ENCODE results near the gene KIAA0753.
A peak's percentile ranks its signal among the peaks of the same experiment; 100 is the strongest.

KIAA0753 gene

GRCh38 chr17:6643451-6644125, 3.1 kb upstream of the KIAA0753 start:
- 100% methylated on average over 1 of the region's 5 CpGs for WGBS (ENCODE audit: insufficient coverage)
- H3K4me1 ChIP-seq (ENCODE audit: control extremely low read depth in 1 of 4, control insufficient read depth in 4 of 4, insufficient read depth in 4 of 4, low read length in 3 of 4) = peaks cover 7 to 27% (median 23%) of the 10 kb centered on the region in 4 experiments
- H3K4me3 ChIP-seq (ENCODE audit: control insufficient read depth in 1 of 7, extremely low read depth in 1 of 7, insufficient read depth in 4 of 7, low read depth in 2 of 7, low read length in 6 of 7) = no peak overlapping the region
- DNase-seq = no peak
- H3K9me3 ChIP-seq (ENCODE audit: control extremely low read depth in 1 of 5, control insufficient read depth in 4 of 5, insufficient read depth in 2 of 5, low read depth in 1 of 5, low read length in 4 of 5) = no peaks in the 10 kb centered on the region
- no peak overlapping the region for H3K27ac ChIP-seq (ENCODE audit: insufficient read depth in 1 of 2, low read depth in 1 of 2, low read length in 2 of 2, poor library complexity in 1 of 2, severe bottlenecking in 2 of 2)
- POLR2A ChIA-PET = no interaction called here
- CTCF ChIA-PET = no interaction called here
- peaks cover 6 to 32% (median 18%) of the 10 kb centered on the region in 4 experiments for H3K36me3 ChIP-seq (ENCODE audit: control insufficient read depth in 4 of 4, insufficient read depth in 4 of 4, low read length in 3 of 4)
- no peaks in the 10 kb centered on the region for H3K27me3 ChIP-seq (replicated peaks in 2 of 5; ENCODE audit: control insufficient read depth in 4 of 5, insufficient read depth in 5 of 5, low read length in 4 of 5)

- CTCF ChIA-PET = interaction anchor here (1.8 kb wide), 1 partner anchor 8 kb away, joined by 7 read pairs; the partner anchor contains the start of genes C17orf100 and MED31
- Histone ChIP-seq H3K4me1 (ENCODE audit: control extremely low read depth in 1 of 4, control insufficient read depth in 4 of 4, insufficient read depth in 4 of 4, low read length in 3 of 4) (peaks cover 7 to 37% (median 31%) of the 10 kb centered on the region in 4 experiments), H3K27ac (ENCODE audit: insufficient read depth in 1 of 2, low read depth in 1 of 2, low read length in 2 of 2, poor library complexity in 1 of 2, severe bottlenecking in 2 of 2) (no peak overlapping the region), H3K9me3 (ENCODE audit: control extremely low read depth in 1 of 5, control insufficient read depth in 4 of 5, insufficient read depth in 2 of 5, low read depth in 1 of 5, low read length in 4 of 5) (no peaks in the 10 kb centered on the region), H3K27me3 (replicated peaks in 2 of 5; ENCODE audit: control insufficient read depth in 4 of 5, insufficient read depth in 5 of 5, low read length in 4 of 5) (no peaks in the 10 kb centered on the region), H3K4me3 (ENCODE audit: control insufficient read depth in 1 of 7, extremely low read depth in 1 of 7, insufficient read depth in 4 of 7, low read depth in 2 of 7, low read length in 6 of 7) (no peak overlapping the region), H3K36me3 (ENCODE audit: control insufficient read depth in 4 of 4, insufficient read depth in 4 of 4, low read length in 3 of 4) (peaks cover 6 to 29% (median 17%) of the 10 kb centered on the region in 4 experiments)
- DNase-seq = no peak
- POLR2A ChIA-PET = no interaction called here
- 100% methylated on average over 1 of the region's 2 CpGs for WGBS (ENCODE audit: insufficient coverage)
These were observed 2.1 kb upstream of the KIAA0753 start for GRCh38 chr17:6642592-6642991.

- POLR2A ChIA-PET = no interaction called here
- Histone ChIP-seq H3K36me3 (ENCODE audit: control insufficient read depth in 4 of 4, insufficient read depth in 4 of 4, low read length in 3 of 4) (peaks cover 4 to 23% (median 14%) of the 10 kb centered on the region in 4 experiments), H3K27me3 (replicated peaks in 2 of 5; ENCODE audit: control insufficient read depth in 4 of 5, insufficient read depth in 5 of 5, low read length in 4 of 5) (no peaks in the 10 kb centered on the region), H3K9me3 (ENCODE audit: control extremely low read depth in 1 of 5, control insufficient read depth in 4 of 5, insufficient read depth in 2 of 5, low read depth in 1 of 5, low read length in 4 of 5) (no peaks in the 10 kb centered on the region), H3K4me3 (ENCODE audit: control insufficient read depth in 1 of 7, extremely low read depth in 1 of 7, insufficient read depth in 4 of 7, low read depth in 2 of 7, low read length in 6 of 7) (peak overlapping the region; percentile 88 to 97 (median 90)), H3K4me1 (ENCODE audit: control extremely low read depth in 1 of 4, control insufficient read depth in 4 of 4, insufficient read depth in 4 of 4, low read length in 3 of 4) (peaks cover 7 to 38% (median 31%) of the 10 kb centered on the region in 4 experiments), H3K27ac (ENCODE audit: insufficient read depth in 1 of 2, low read depth in 1 of 2, low read length in 2 of 2, poor library complexity in 1 of 2, severe bottlenecking in 2 of 2) (peak overlapping the region; percentile 58 to 91)
- no peak for DNase-seq
- CTCF ChIA-PET = interaction anchor here (1.8 kb wide), 1 partner anchor 9 kb away, joined by 7 read pairs; the partner anchor contains the start of genes C17orf100 and MED31
- 8% methylated on average over 19 of the region's 20 CpGs for WGBS (ENCODE audit: insufficient coverage)
These were observed 844 bp upstream of the KIAA0753 start for GRCh38 chr17:6641247-6641863.

GRCh38 chr17:6639586-6640535, 650 bp downstream of the KIAA0753 start:
- Histone ChIP-seq H3K9me3 (ENCODE audit: control extremely low read depth in 1 of 5, control insufficient read depth in 4 of 5, insufficient read depth in 2 of 5, low read depth in 1 of 5, low read length in 4 of 5) (no peaks in the 10 kb centered on the region), H3K4me3 (ENCODE audit: control insufficient read depth in 1 of 7, extremely low read depth in 1 of 7, insufficient read depth in 4 of 7, low read depth in 2 of 7, low read length in 6 of 7) (peak overlapping the region; percentile 88 to 97 (median 90)), H3K27me3 (replicated peaks in 2 of 5; ENCODE audit: control insufficient read depth in 4 of 5, insufficient read depth in 5 of 5, low read length in 4 of 5) (no peaks in the 10 kb centered on the region), H3K36me3 (ENCODE audit: control insufficient read depth in 4 of 4, insufficient read depth in 4 of 4, low read length in 3 of 4) (peaks cover 4 to 19% (median 11%) of the 10 kb centered on the region in 4 experiments), H3K27ac (ENCODE audit: insufficient read depth in 1 of 2, low read depth in 1 of 2, low read length in 2 of 2, poor library complexity in 1 of 2, severe bottlenecking in 2 of 2) (peak overlapping the region; percentile 77 to 91), H3K4me1 (ENCODE audit: control extremely low read depth in 1 of 4, control insufficient read depth in 4 of 4, insufficient read depth in 4 of 4, low read length in 3 of 4) (peaks cover 7 to 38% (median 31%) of the 10 kb centered on the region in 4 experiments)
- under 1% methylated on average over 57 of the region's 67 CpGs for WGBS (ENCODE audit: insufficient coverage)
- peak in 2 of 3 donors; percentile 37 to 59 for DNase-seq
- ChIA-PET POLR2A (interaction anchor here (0.8 kb wide), 1 partner anchor 12 kb away, joined by 3 read pairs; the partner anchor contains the start of genes C17orf100 and MED31), CTCF (interaction anchor here (1.7 to 2.0 kb wide), 2 partner anchors 8 to 10 kb away, joined by 5 read pairs; no protein-coding TSS in a partner anchor)

GRCh38 chr17:6639014-6639585, 1.4 kb downstream of the KIAA0753 start:
- H3K9me3 ChIP-seq (ENCODE audit: control extremely low read depth in 1 of 5, control insufficient read depth in 4 of 5, insufficient read depth in 2 of 5, low read depth in 1 of 5, low read length in 4 of 5) = no peaks in the 10 kb centered on the region
- DNase-seq = no peak
- H3K4me1 ChIP-seq (ENCODE audit: control extremely low read depth in 1 of 4, control insufficient read depth in 4 of 4, insufficient read depth in 4 of 4, low read length in 3 of 4) = peaks cover 7 to 38% (median 31%) of the 10 kb centered on the region in 4 experiments
- H3K4me3 ChIP-seq (ENCODE audit: control insufficient read depth in 1 of 7, extremely low read depth in 1 of 7, insufficient read depth in 4 of 7, low read depth in 2 of 7, low read length in 6 of 7) = peak overlapping the region in 6 of 7 experiments; percentile 88 to 96 (median 90)
- POLR2A ChIA-PET = interaction anchor here (0.8 kb wide), 1 partner anchor 12 kb away, joined by 3 read pairs; the partner anchor contains the start of genes C17orf100 and MED31
- H3K36me3 ChIP-seq (ENCODE audit: control insufficient read depth in 4 of 4, insufficient read depth in 4 of 4, low read length in 3 of 4) = peaks cover 4 to 17% (median 10%) of the 10 kb centered on the region in 4 experiments
- CTCF ChIA-PET = interaction anchor here (0.6 to 2.0 kb wide), 3 partner anchors 9 to 203 kb away, joined by 3 to 5 read pairs (median 5); no protein-coding TSS in a partner anchor
- WGBS (ENCODE audit: insufficient coverage) = 63% methylated on average over 11 of the region's 15 CpGs
- no peaks in the 10 kb centered on the region for H3K27me3 ChIP-seq (replicated peaks in 2 of 5; ENCODE audit: control insufficient read depth in 4 of 5, insufficient read depth in 5 of 5, low read length in 4 of 5)
- peak overlapping the region in 1 of 2 experiments; percentile 91 for H3K27ac ChIP-seq (ENCODE audit: insufficient read depth in 1 of 2, low read depth in 1 of 2, low read length in 2 of 2, poor library complexity in 1 of 2, severe bottlenecking in 2 of 2)

Measured in common myeloid progenitor, CD34-positive (primary cell).